Measurements from ENCODE around the gene MLST8.
"Not testable (repeated sequence)": the region's sequence is repeated elsewhere in the genome, so short reads cannot be mapped to it uniquely, and the experiment has no call there.

The MLST8 gene

GRCh38 chr16:2232094-2232990 lies 27.1 kb downstream of the MLST8 start:
- DNase-seq: no peak

- no peak for DNase-seq
These were observed 28.0 kb downstream of the MLST8 start for GRCh38 chr16:2233046-2233775.

- no peak for DNase-seq
These were observed 28.9 kb downstream of the MLST8 start for GRCh38 chr16:2233872-2234812.

- no peak for DNase-seq
These were observed 29.5 kb downstream of the MLST8 start for GRCh38 chr16:2234813-2235170.

GRCh38 chr16:2235234-2235651 lies 30.0 kb downstream of the MLST8 start:
- no peak for DNase-seq

GRCh38 chr16:2235695-2236336 lies 30.6 kb downstream of the MLST8 start:
- DNase-seq: no peak

GRCh38 chr16:2236337-2237101 lies 31.3 kb downstream of the MLST8 start, which contains the start of gene DNASE1L2:
TSS of gene DNASE1L2 (plus strand) at chr16:2236444. CDS start at chr16:2236817, 373 bp downstream.
- DNase-seq: no peak

GRCh38 chr16:2237102-2237482 lies 31.8 kb downstream of the MLST8 start:
- no peak for DNase-seq

GRCh38 chr16:2237493-2238149 lies 32.4 kb downstream of the MLST8 start:
- no peak for DNase-seq

- DNase-seq: no peak
These were observed 33.0 kb downstream of the MLST8 start for GRCh38 chr16:2238150-2238837.

GRCh38 chr16:2238838-2239675 lies 33.8 kb downstream of the MLST8 start:
- no peak for DNase-seq

GRCh38 chr16:2240331-2240730 lies 35.1 kb downstream of the MLST8 start:
- not testable (repeated sequence) for DNase-seq

- DNase-seq: no peak
These were observed 37.3 kb downstream of the MLST8 start for GRCh38 chr16:2242598-2242997.

GRCh38 chr16:2243031-2243528 lies 37.8 kb downstream of the MLST8 start:
- DNase-seq: no peak

GRCh38 chr16:2243781-2244180 lies 38.5 kb downstream of the MLST8 start:
- DNase-seq: no peak

- no peak for DNase-seq
These were observed 39.0 kb downstream of the MLST8 start for GRCh38 chr16:2244301-2244700.

- DNase-seq: no peak
These were observed 39.9 kb downstream of the MLST8 start for GRCh38 chr16:2244926-2245795.

GRCh38 chr16:2246301-2246885 lies 41.1 kb downstream of the MLST8 start:
- DNase-seq: no peak

All from CD4-positive, alpha-beta T cell treated with Interleukin-17A for 1 hour (primary cell).